IPS-18c (cell line): Measurements from ENCODE around the gene AMOTL2.

ENCODE experiments used
- H3K4me3 ChIP-seq: 2 replicates; pipeline ENCODE4 v1.7.0; 2013; ENCODE audit warnings: low read depth, mild to moderate bottlenecking, low read length, moderate library complexity; ENCODE audit not compliant: insufficient read depth
- H3K9me3 ChIP-seq: one replicate; pipeline ENCODE4 v1.6.1; 2013; ENCODE audit warnings: mild to moderate bottlenecking, low read length, moderate library complexity; ENCODE audit not compliant: control insufficient read depth, insufficient read depth

Gene AMOTL2

GRCh38 chr3:134370611-134371531, 3.4 kb downstream of the AMOTL2 start:
- Histone ChIP-seq H3K4me3 (no peak overlapping the region), H3K9me3 (no peaks in the 10 kb centered on the region)

- Histone ChIP-seq H3K9me3 (no peaks in the 10 kb centered on the region), H3K4me3 (no peak overlapping the region)
Measured at GRCh38 chr3:134369861-134370596, 4.2 kb downstream of the AMOTL2 start.

- H3K4me3 ChIP-seq = no peak overlapping the region
- no peaks in the 10 kb centered on the region for H3K9me3 ChIP-seq
Measured at GRCh38 chr3:134369231-134369741, 5.0 kb downstream of the AMOTL2 start.

GRCh38 chr3:134368751-134369105, 5.5 kb downstream of the AMOTL2 start:
- Histone ChIP-seq H3K9me3 (no peaks in the 10 kb centered on the region), H3K4me3 (no peak overlapping the region)

- H3K9me3 ChIP-seq = no peaks in the 10 kb centered on the region
- H3K4me3 ChIP-seq = no peak overlapping the region
Measured at GRCh38 chr3:134367869-134368750, 6.1 kb downstream of the AMOTL2 start.

- Histone ChIP-seq H3K9me3 (no peaks in the 10 kb centered on the region), H3K4me3 (no peak overlapping the region)
Measured at GRCh38 chr3:134366928-134367811, 7.1 kb downstream of the AMOTL2 start.

GRCh38 chr3:134366221-134366927, 7.9 kb downstream of the AMOTL2 start:
- Histone ChIP-seq H3K9me3 (no peaks in the 10 kb centered on the region), H3K4me3 (no peak overlapping the region)

GRCh38 chr3:134365766-134366065, 8.5 kb downstream of the AMOTL2 start:
- Histone ChIP-seq H3K9me3 (no peaks in the 10 kb centered on the region), H3K4me3 (no peak overlapping the region)

- H3K9me3 ChIP-seq = no peaks in the 10 kb centered on the region
- no peak overlapping the region for H3K4me3 ChIP-seq
Measured at GRCh38 chr3:134364936-134365765, 9.1 kb downstream of the AMOTL2 start.

- Histone ChIP-seq H3K4me3 (peak overlapping the region; percentile 26), H3K9me3 (no peaks in the 10 kb centered on the region)
Measured at GRCh38 chr3:134364061-134364935, 9.9 kb downstream of the AMOTL2 start.

- Histone ChIP-seq H3K4me3 (peak overlapping the region; percentile 20; the same call in 1 of the 2 replicates), H3K9me3 (no peaks in the 10 kb centered on the region)
Measured at GRCh38 chr3:134363381-134363755, 10.9 kb downstream of the AMOTL2 start.

- Histone ChIP-seq H3K4me3 (peak overlapping the region; percentile 20; the same call in 1 of the 2 replicates), H3K9me3 (no peaks in the 10 kb centered on the region)
Measured at GRCh38 chr3:134362670-134363380, 11.4 kb downstream of the AMOTL2 start.

GRCh38 chr3:134362221-134362620, 12.0 kb downstream of the AMOTL2 start:
- no peak overlapping the region for H3K4me3 ChIP-seq
- no peaks in the 10 kb centered on the region for H3K9me3 ChIP-seq
